ENCODE measurements around the gene IL1RAPL2. TPM values are rescaled to one million over a fixed set of nuclear protein-coding genes. Genes with fewer than 3 reads are reported as not detected.
"Not testable (repeated sequence)": the region's sequence is repeated elsewhere in the genome, so short reads cannot be mapped to it uniquely, and the experiment has no call there.

The IL1RAPL2 gene
- total and polyA plus RNA-seq, 3 experiments from 2014 or later, result not detected

DNA sequence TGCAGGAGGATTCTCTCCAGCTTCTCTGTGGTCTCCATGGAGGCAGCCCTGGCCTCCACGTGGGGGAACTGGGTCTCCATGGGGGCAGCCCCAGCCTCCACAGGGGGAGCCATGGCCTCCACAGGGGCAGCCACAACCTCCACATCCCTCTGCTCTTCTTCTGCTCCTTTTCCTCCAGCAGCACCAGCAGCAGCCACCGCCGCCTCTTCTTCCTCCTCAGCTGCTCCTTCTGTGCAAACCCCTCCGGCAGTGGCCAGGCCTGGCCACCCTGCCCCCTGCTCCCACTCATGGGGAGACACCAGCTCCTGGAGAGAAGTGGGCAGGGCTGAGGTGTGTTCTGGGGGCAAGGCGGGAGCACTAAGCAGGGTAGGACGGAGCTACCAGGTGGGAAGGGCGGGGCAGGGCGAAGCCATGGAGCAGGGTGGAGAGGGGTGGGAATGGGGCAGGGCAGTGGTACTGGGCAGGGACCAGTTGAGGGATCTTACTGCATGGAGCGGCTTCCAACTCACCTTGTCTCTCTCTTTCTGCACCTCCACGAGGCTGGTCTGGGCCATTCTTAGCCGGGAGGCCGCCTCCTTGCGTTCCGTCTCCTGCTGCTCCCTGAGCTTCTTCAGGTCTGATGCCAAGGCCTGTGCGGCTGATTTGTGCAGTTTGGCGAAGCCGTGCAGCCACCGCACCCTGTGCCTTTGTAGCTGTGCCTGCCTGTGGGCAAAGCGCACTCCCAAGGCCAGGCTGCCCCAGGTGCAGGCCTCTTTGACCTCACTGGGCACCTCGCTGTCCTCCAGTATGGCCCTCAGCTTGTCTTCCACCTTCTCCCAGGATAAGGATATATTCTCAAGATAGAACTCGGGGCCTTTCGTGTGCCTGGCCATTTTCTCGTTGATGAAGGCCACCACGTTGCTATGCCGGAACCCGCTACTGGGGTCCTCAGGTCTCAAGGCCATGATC lies 653.7 kb downstream of the IL1RAPL2 start:
- Histone ChIP-seq H3K4me1 (ENCODE audit: insufficient read depth, low read length) (no peaks in the 10 kb centered on the region), H3K27ac (ENCODE audit: low read depth, low read length) (no peak overlapping the region), H3K36me3 (ENCODE audit: insufficient read depth, low read length) (no peaks in the 10 kb centered on the region), H3K27me3 (ENCODE audit: insufficient read depth, low read length, poor library complexity, severe bottlenecking) (no peaks in the 10 kb centered on the region), H3K9me3 (ENCODE audit: low read length) (no peaks in the 10 kb centered on the region), H3K4me3 (ENCODE audit: low read length) (no peak overlapping the region)
- Mint-ChIP-seq H3K4me3 (no peak overlapping the region), H3K36me3 (no peaks in the 10 kb centered on the region), H3K4me1 (no peaks in the 10 kb centered on the region), H3K27ac (no peak overlapping the region), H3K9me3 (peaks cover 0 to 10% (median 7%) of the 10 kb centered on the region in 5 donors), H3K27me3 (peaks cover 0 to 2% of the 10 kb centered on the region in 2 donors)
- ChIA-PET POLR2A (no interaction called here), CTCF (no interaction called here)
- no peak for DNase-seq

DNA sequence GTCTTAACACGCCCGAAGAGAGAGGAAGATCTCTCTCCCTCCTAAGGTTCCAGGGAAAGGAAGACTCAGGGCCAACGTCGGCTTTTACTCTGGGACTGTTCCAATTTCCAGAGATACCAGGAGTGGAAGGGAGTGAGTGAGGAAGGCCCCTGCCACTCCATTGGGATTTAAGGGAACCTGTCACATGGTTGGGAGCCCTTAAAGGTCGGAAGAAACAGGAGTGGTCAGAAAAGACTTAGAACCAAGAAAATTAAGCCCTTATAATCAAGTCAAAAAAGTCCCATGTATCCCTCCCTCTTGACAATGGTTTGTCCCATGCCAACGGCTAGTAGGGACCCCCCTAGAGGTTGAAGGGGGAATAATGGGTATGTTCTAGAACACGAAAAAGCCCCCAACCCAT lies 654.6 kb downstream of the IL1RAPL2 start, which contains the start of gene TEX13A:
TEX13A (minus strand) TSS at position 59 of the 400 bp plus-strand sequence. CDS start 297 bp downstream, outside the sequence.
- H3K27ac Mint-ChIP-seq, result no peak within 1 kb of the TSS
- H3K27me3 ChIP-seq (ENCODE audit: insufficient read depth, low read length, poor library complexity, severe bottlenecking), result no peaks in the 10 kb centered on the region
- no peak within 1 kb of the TSS for H3K4me3 Mint-ChIP-seq
- ChIA-PET POLR2A (no interaction called here), CTCF (no interaction called here)
- H3K4me1 ChIP-seq (ENCODE audit: insufficient read depth, low read length), result no peaks in the 10 kb centered on the region
- no peak within 1 kb of the TSS for H3K27ac ChIP-seq (ENCODE audit: low read depth, low read length)
- DNase-seq, result no peak
- H3K9me3 Mint-ChIP-seq, result peaks cover 0 to 7% (median 7%) of the 10 kb centered on the region in 5 donors
- H3K4me3 ChIP-seq (ENCODE audit: low read length), result no peak within 1 kb of the TSS
- H3K36me3 ChIP-seq (ENCODE audit: insufficient read depth, low read length), result no peaks in the 10 kb centered on the region
- H3K9me3 ChIP-seq (ENCODE audit: low read length), result no peaks in the 10 kb centered on the region
- peaks cover 0 to 2% of the 10 kb centered on the region in 2 donors for H3K27me3 Mint-ChIP-seq
- H3K4me1 Mint-ChIP-seq, result no peaks in the 10 kb centered on the region
- H3K36me3 Mint-ChIP-seq, result no peaks in the 10 kb centered on the region

DNA sequence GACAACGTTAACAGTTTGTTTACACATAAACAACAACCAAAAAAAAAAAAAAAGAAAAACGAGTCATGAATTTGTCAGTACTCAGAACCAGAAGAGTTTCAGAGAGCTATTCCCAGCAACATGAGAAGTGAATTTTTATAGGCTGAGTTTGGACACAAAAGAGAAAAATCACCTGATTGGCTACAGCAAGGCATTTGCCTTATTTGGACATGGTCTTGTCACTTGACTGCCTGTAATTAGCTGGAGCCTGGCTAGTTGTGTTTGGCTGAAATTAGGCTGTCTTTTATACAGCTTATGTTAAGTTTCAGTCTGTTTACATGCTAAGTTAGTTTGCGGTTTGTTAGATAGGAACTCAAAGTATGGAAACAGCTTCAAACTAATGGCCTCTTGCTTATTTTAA lies 655.4 kb downstream of the IL1RAPL2 start:
- Histone ChIP-seq H3K4me3 (ENCODE audit: low read length) (no peak overlapping the region), H3K4me1 (ENCODE audit: insufficient read depth, low read length) (no peaks in the 10 kb centered on the region), H3K27ac (ENCODE audit: low read depth, low read length) (no peak overlapping the region), H3K27me3 (ENCODE audit: insufficient read depth, low read length, poor library complexity, severe bottlenecking) (no peaks in the 10 kb centered on the region), H3K9me3 (ENCODE audit: low read length) (no peaks in the 10 kb centered on the region), H3K36me3 (ENCODE audit: insufficient read depth, low read length) (no peaks in the 10 kb centered on the region)
- DNase-seq, result no peak
- H3K27ac Mint-ChIP-seq, result no peak overlapping the region
- H3K36me3 Mint-ChIP-seq, result no peaks in the 10 kb centered on the region
- H3K9me3 Mint-ChIP-seq, result peaks cover 0 to 7% (median 7%) of the 10 kb centered on the region in 5 donors
- H3K4me1 Mint-ChIP-seq, result no peaks in the 10 kb centered on the region
- H3K4me3 Mint-ChIP-seq, result no peak overlapping the region
- CTCF ChIA-PET, result no interaction called here
- POLR2A ChIA-PET, result no interaction called here
- peaks cover 0 to 2% of the 10 kb centered on the region in 2 donors for H3K27me3 Mint-ChIP-seq

DNA sequence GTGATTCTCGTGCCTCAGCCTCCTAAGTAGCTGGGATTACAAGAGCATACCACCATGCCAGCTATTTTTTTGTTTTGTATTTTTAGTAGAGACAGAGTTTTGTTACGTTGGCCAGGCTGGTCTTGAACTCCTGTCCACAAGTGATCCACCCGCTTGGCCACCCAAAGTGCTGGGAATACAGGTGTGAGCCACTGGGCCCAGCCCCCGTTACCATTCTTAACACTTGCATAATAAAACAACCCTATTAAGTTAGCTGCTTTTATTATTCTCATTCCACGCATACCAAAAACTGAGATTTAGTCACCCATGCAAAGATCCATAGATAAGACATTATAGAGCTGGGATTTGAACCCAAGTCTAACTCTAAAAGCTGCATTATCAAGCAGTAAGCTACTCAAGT lies 660.5 kb downstream of the IL1RAPL2 start:
- Histone ChIP-seq H3K36me3 (ENCODE audit: insufficient read depth, low read length) (no peaks in the 10 kb centered on the region), H3K27me3 (ENCODE audit: insufficient read depth, low read length, poor library complexity, severe bottlenecking) (no peaks in the 10 kb centered on the region), H3K4me3 (ENCODE audit: low read length) (no peak overlapping the region), H3K9me3 (ENCODE audit: low read length) (no peaks in the 10 kb centered on the region), H3K27ac (ENCODE audit: low read depth, low read length) (no peak overlapping the region), H3K4me1 (ENCODE audit: insufficient read depth, low read length) (no peaks in the 10 kb centered on the region)
- Mint-ChIP-seq H3K9me3 (peaks cover 0 to 4% (median 2%) of the 10 kb centered on the region in 5 donors), H3K27me3 (peaks cover 0 to 7% of the 10 kb centered on the region in 2 donors), H3K27ac (no peak overlapping the region), H3K4me3 (no peak overlapping the region), H3K4me1 (no peaks in the 10 kb centered on the region), H3K36me3 (no peaks in the 10 kb centered on the region)
- DNase-seq, result no peak
- CTCF ChIA-PET, result no interaction called here
- POLR2A ChIA-PET, result no interaction called here

DNA sequence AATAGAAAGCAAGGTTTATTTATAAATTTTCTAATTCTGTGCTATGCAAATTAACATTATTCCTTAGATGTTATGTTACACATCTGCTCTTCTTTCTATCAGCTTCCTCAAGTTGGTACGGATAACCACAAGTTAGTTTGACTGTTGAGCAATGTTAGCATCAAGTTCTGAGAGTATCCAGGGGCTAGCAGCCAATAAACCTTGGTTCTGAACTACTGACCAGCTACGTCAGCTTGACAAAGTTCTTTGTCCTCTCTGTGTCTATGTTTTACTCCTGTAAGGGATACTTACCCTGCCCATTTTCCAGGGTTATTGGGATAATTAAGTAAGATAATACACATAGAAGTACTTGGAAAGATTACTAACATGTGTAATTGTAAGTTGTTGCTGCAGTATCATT lies 662.6 kb downstream of the IL1RAPL2 start:
- H3K4me1 ChIP-seq (ENCODE audit: insufficient read depth, low read length), result no peaks in the 10 kb centered on the region
- ChIA-PET POLR2A (no interaction called here), CTCF (no interaction called here)
- H3K27ac ChIP-seq (ENCODE audit: low read depth, low read length), result no peak overlapping the region
- Mint-ChIP-seq H3K4me3 (no peak overlapping the region), H3K27me3 (peaks cover 0 to 5% of the 10 kb centered on the region in 2 donors), H3K27ac (no peak overlapping the region), H3K4me1 (no peaks in the 10 kb centered on the region), H3K36me3 (no peaks in the 10 kb centered on the region), H3K9me3 (no peaks in the 10 kb centered on the region)
- DNase-seq, result no peak
- H3K27me3 ChIP-seq (ENCODE audit: insufficient read depth, low read length, poor library complexity, severe bottlenecking), result no peaks in the 10 kb centered on the region
- H3K36me3 ChIP-seq (ENCODE audit: insufficient read depth, low read length), result no peaks in the 10 kb centered on the region
- H3K9me3 ChIP-seq (ENCODE audit: low read length), result no peaks in the 10 kb centered on the region
- H3K4me3 ChIP-seq (ENCODE audit: low read length), result no peak overlapping the region

DNA sequence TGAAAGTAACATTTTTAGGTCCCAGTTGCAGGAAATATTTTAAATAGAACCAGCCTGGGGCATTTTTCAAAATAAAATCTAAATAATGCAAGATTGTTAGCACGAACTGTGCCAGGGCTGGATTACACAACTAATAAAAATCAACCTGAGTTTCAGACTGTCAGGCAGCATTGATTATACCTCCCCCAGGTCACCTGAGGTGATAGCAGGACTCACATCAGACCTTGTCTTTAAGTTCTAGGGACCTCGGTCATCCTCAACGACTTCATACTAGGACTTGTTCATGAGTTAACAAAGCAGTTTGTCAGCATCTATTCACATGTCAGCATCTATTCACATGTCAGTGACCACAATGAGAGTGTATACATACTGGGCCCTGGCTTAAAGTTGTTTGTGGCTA lies 663.1 kb downstream of the IL1RAPL2 start:
- H3K4me3 ChIP-seq (ENCODE audit: low read length), result no peak overlapping the region
- ChIA-PET POLR2A (no interaction called here), CTCF (no interaction called here)
- Mint-ChIP-seq H3K9me3 (no peaks in the 10 kb centered on the region), H3K36me3 (no peaks in the 10 kb centered on the region), H3K27me3 (peaks cover 0 to 5% of the 10 kb centered on the region in 2 donors), H3K4me3 (no peak overlapping the region), H3K4me1 (no peaks in the 10 kb centered on the region), H3K27ac (no peak overlapping the region)
- DNase-seq, result no peak
- H3K27me3 ChIP-seq (ENCODE audit: insufficient read depth, low read length, poor library complexity, severe bottlenecking), result no peaks in the 10 kb centered on the region
- H3K27ac ChIP-seq (ENCODE audit: low read depth, low read length), result no peak overlapping the region
- H3K36me3 ChIP-seq (ENCODE audit: insufficient read depth, low read length), result no peaks in the 10 kb centered on the region
- H3K4me1 ChIP-seq (ENCODE audit: insufficient read depth, low read length), result no peaks in the 10 kb centered on the region
- no peaks in the 10 kb centered on the region for H3K9me3 ChIP-seq (ENCODE audit: low read length)

DNA sequence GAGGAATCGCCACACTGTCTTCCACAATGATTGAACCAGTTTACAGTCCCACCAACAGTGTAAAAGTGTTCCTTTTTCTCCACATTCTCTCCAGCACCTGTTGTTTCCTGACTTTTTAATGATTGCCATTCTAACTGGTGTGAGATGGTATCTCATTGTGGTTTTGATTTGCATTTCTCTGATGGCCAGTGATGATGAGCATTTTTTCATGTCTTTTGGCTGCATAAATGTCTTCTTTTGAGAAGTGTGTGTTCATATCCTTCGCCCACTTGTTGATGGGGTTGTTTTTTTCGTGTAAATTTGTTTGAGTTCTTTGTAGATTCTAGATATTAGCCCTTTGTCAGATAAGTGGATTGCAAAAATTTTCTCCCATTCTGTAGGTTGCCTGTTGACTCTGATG lies 671.4 kb downstream of the IL1RAPL2 start:
- POLR2A ChIA-PET; H3K27me3 ChIP-seq (ENCODE audit: insufficient read depth, low read length, poor library complexity, severe bottlenecking); DNase-seq; H3K27ac Mint-ChIP-seq; H3K27ac ChIP-seq (ENCODE audit: low read depth, low read length); H3K27me3 Mint-ChIP-seq; H3K9me3 ChIP-seq (ENCODE audit: low read length); H3K9me3 Mint-ChIP-seq; H3K36me3 Mint-ChIP-seq; H3K4me1 ChIP-seq (ENCODE audit: insufficient read depth, low read length); H3K36me3 ChIP-seq (ENCODE audit: insufficient read depth, low read length); CTCF ChIA-PET; H3K4me1 Mint-ChIP-seq; H3K4me3 ChIP-seq (ENCODE audit: low read length); H3K4me3 Mint-ChIP-seq: not testable (repeated sequence)

DNA sequence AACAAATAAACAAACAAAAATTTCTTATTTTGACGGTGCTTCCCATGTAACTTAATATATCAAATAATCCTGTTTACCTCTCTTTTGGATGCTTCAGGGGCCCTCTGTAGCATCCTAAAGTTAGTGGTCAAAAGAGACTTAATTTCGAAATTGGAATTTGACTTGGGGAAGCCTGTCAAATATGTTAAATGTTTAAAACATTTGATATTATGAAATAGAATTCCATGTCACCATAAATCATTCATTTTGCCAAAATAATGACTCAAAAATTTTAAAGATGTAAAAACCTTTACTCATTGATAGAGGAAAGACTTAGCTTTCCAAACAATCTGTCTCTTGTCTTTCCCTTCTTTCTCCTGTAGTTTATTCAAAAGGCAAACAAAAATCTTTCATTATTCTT lies 675.1 kb downstream of the IL1RAPL2 start:
- POLR2A ChIA-PET, result no interaction called here
- H3K4me1 ChIP-seq (ENCODE audit: insufficient read depth, low read length), result no peaks in the 10 kb centered on the region
- DNase-seq, result no peak
- no peak overlapping the region for H3K27ac ChIP-seq (ENCODE audit: low read depth, low read length)
- peaks cover 0 to 3% (median 0%) of the 10 kb centered on the region in 5 donors for H3K9me3 Mint-ChIP-seq
- H3K4me3 Mint-ChIP-seq, result no peak overlapping the region
- H3K36me3 ChIP-seq (ENCODE audit: insufficient read depth, low read length), result no peaks in the 10 kb centered on the region
- CTCF ChIA-PET, result no interaction called here
- H3K27ac Mint-ChIP-seq, result no peak overlapping the region
- peaks cover 0 to 3% of the 10 kb centered on the region in 2 donors for H3K27me3 Mint-ChIP-seq
- no peaks in the 10 kb centered on the region for H3K9me3 ChIP-seq (ENCODE audit: low read length)
- no peak overlapping the region for H3K4me3 ChIP-seq (ENCODE audit: low read length)
- H3K36me3 Mint-ChIP-seq, result no peaks in the 10 kb centered on the region
- no peaks in the 10 kb centered on the region for H3K4me1 Mint-ChIP-seq
- no peaks in the 10 kb centered on the region for H3K27me3 ChIP-seq (ENCODE audit: insufficient read depth, low read length, poor library complexity, severe bottlenecking)

Data from CD8-positive, alpha-beta memory T cell (primary cell).